Mucosa of descending colon (tissue), 3 donors: Measurements from ENCODE around the gene ACP7. TPM values are rescaled to one million over a fixed set of nuclear protein-coding genes. Genes with fewer than 3 reads are reported as not detected.

ENCODE experiments used
- ATAC-seq: fragments of 200-7000 bp; cut with Tn5 transposase; one replicate; pipeline ENCODE4 v1.9.1; 2020; ENCODE audit warnings: mild to moderate bottlenecking, moderate library complexity
- DNase-seq, 3 donors: peaks; one replicate each; pipeline ENCODE4 v3.0.0-alpha.2; 2020
- H3K36me3 ChIP-seq: fragments of 200-600 bp; one replicate; pipeline ENCODE4 v1.8.0; 2021; ENCODE audit warnings: low read depth, mild to moderate bottlenecking
- H3K4me1 ChIP-seq: fragments of 200-600 bp; one replicate; pipeline ENCODE4 v1.8.0; 2021; ENCODE audit warnings: low read depth, mild to moderate bottlenecking
- H3K4me3 ChIP-seq: fragments of 200-600 bp; one replicate; pipeline ENCODE4 v1.8.0; 2021; ENCODE audit warnings: mild to moderate bottlenecking
- H3K9me3 ChIP-seq: fragments of 200-600 bp; one replicate; pipeline ENCODE4 v1.8.0; 2021; ENCODE audit warnings: mild to moderate bottlenecking
- intact Hi-C, 2 donors: fragments of 100-400 bp; cut with DNase I in 1 of 2; cut with micrococcal nuclease in 1 of 2; formaldehyde crosslinking; loops; one replicate each; pipeline versions ENCODE4 v1.11.0 to v1.11.1; 2022; cut with DNase I, micrococcal nuclease
- total RNA-seq, 3 donors: library from RNA; stranded (reverse); fragmentation: NEBNext Ultra II Directional in 2 of 3; extraction: Animal tissue kit (Norgen Biotek cat#: 25700) in 2 of 3; gene quantifications; one replicate each; pipeline versions ENCODE4 v1.2.1 to v1.2.4, GENCODE V29; 2021 to 2023
- TF ChIP-seq, protein P1 (sequence below): fragments of 200-600 bp; IDR thresholded peaks from one replicate; pipeline ENCODE4 v1.8.0; 2022; ENCODE audit warnings: antibody characterized with exemption, mild to moderate bottlenecking
- donor health status: DM: no; HTN: no; CAD: no; lungs with moderate emphysema.
- donor health status: DM: no; HTN: no; CAD: no.
- donor health status: DM: no; HTN: yes; CAD: no.

The ACP7 gene
- total RNA-seq, 3 donors from 2014 or later = not detected

DNA sequence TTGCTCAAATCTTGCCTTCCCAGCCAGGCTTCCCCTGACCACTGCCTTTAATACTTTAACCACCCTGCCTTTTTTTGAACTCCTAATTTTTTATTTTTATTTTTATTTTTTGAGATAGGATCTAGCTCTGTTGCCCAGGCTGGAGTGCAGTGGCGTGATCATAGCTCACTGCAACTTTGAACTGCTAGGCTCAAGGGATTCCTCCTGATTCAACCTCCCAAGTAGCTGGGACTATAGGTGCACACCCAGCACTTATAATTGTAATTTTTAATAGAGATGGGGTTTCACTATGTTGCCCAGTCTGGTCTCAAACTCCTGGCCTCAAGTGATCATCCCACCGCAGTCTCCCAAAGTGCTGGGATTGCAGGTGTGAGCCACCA, 30.1 kb upstream of the ACP7 start:
- H3K9me3 ChIP-seq = no peaks in the 10 kb centered on the region
- no peak overlapping the region for H3K4me3 ChIP-seq
- peaks cover 5% of the 10 kb centered on the region for H3K4me1 ChIP-seq
- DNase-seq (no peak), ATAC-seq (no peak)
- no peaks in the 10 kb centered on the region for H3K36me3 ChIP-seq
- TF ChIP-seq, protein P1, sequence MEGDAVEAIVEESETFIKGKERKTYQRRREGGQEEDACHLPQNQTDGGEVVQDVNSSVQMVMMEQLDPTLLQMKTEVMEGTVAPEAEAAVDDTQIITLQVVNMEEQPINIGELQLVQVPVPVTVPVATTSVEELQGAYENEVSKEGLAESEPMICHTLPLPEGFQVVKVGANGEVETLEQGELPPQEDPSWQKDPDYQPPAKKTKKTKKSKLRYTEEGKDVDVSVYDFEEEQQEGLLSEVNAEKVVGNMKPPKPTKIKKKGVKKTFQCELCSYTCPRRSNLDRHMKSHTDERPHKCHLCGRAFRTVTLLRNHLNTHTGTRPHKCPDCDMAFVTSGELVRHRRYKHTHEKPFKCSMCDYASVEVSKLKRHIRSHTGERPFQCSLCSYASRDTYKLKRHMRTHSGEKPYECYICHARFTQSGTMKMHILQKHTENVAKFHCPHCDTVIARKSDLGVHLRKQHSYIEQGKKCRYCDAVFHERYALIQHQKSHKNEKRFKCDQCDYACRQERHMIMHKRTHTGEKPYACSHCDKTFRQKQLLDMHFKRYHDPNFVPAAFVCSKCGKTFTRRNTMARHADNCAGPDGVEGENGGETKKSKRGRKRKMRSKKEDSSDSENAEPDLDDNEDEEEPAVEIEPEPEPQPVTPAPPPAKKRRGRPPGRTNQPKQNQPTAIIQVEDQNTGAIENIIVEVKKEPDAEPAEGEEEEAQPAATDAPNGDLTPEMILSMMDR = no peak
- intact Hi-C loops = no loop called here

DNA sequence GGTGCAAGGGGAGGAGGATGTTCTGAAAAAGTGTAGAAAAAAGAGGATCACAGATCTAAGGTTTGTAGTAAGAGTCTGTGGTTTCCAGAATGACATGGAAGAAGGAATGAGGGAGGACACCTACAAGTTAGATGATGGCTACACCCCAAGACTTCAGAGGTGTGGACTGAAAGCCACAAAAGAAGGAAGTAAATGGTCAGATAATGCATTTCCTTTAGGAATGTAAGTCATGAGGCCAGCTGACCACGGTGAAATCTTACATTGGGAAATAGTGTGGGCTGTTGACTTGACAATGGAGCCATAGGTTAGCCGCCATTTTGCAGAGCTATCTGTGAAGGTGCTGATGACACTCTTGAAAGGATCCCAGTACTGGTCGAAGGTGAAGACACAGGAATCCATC, 26.6 kb upstream of the ACP7 start:
- Histone ChIP-seq H3K4me1 (peaks cover 5% of the 10 kb centered on the region), H3K4me3 (no peak overlapping the region), H3K9me3 (no peaks in the 10 kb centered on the region), H3K36me3 (no peaks in the 10 kb centered on the region)
- no peak for DNase-seq
- no peak for ATAC-seq
- TF ChIP-seq, protein P1 = no peak
- intact Hi-C loops = no loop called here

DNA sequence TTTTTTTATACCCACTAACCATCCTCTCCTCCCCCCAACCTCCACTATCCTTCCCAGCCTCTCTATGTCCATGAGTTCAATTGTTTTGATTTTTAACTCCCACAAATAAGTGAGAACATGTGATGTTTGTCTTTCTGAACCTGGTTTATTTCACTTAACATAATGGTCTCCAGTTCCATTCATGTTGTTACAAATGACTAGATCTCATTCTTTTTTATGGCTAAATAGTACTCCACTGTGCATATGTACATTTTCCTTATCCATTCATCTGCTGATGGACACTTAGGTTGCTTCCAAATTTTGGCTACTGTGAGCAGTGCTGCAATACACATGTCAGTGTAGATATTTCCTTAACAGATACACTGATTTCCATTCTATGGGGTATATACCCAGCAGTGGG, 24.9 kb upstream of the ACP7 start:
- intact Hi-C loops = no loop called here
- no peak overlapping the region for H3K4me3 ChIP-seq

DNA sequence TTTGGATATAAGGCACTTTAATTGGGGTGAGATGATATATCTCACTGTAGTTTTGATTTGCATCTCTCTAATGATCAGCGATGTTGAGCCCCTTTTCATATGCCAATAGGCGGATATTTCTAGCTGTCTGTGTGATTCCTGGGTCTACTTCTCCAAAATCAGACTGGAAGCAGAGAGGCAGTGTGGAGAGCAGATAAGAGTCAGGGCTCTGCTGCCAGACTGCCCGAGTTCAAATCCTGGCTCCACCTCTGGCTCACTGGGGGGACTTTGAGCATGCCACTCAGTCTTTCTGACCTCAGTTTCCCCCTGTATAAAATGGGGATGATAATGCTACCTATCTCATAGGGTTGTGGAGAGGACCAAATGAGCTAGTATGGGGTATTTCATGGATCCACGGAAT, 24.0 kb upstream of the ACP7 start:
- TF ChIP-seq, protein P1 = no peak
- Histone ChIP-seq H3K4me3 (no peak overlapping the region), H3K4me1 (no peaks in the 10 kb centered on the region), H3K36me3 (no peaks in the 10 kb centered on the region), H3K9me3 (no peaks in the 10 kb centered on the region)
- no peak for DNase-seq
- ATAC-seq = no peak
- intact Hi-C loops = no loop called here

More for the DNA sequence above, 24.9 kb upstream of the ACP7 start:
- ATAC-seq (no peak), DNase-seq (no peak)
- Histone ChIP-seq H3K36me3 (no peaks in the 10 kb centered on the region), H3K9me3 (no peaks in the 10 kb centered on the region), H3K4me1 (no peaks in the 10 kb centered on the region)
- TF ChIP-seq, protein P1 = no peak

DNA sequence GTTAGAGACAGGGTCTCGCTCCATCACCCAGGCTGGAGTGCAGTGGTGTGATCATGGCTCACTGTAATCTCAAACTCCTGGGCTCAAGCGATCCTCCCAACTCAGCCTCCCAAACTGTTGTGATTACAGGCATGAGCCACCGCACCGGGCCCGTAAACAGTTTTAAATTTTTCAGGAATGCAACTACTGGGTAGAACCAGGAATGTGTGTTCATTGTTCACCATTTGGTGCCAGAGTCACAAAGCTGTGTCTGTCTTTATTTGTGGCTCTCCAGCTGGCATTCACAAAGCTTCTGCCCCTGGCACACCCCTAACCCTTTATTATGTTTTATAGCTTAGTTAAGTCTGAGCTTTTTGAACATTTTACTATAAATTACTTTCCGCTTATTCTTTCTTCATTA, 19.8 kb upstream of the ACP7 start:
- no peaks in the 10 kb centered on the region for H3K36me3 ChIP-seq
- intact Hi-C loops = no loop called here
- DNase-seq = no peak
- TF ChIP-seq, protein P1 = no peak
- no peak overlapping the region for H3K4me3 ChIP-seq
- no peaks in the 10 kb centered on the region for H3K4me1 ChIP-seq
- no peak for ATAC-seq
- no peaks in the 10 kb centered on the region for H3K9me3 ChIP-seq

DNA sequence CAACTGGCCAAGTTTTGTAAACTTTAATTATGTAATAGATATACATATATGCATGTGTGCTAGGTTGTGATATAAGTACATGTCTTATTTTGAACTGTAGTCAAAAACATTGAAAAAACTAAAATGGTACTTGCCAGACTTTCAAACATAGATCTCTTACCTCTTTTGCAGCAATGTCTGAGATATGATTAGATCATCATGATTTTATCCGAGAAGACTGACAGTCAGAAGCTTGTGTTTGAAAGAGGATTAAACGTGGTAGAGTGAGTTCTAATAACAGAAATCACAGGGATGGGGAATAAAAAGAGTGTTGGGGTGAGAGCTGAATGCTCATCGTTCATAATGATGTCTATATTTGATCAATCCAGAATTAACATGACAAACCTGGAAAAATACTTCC, 18.2 kb upstream of the ACP7 start:
- ATAC-seq (no peak), DNase-seq (no peak)
- Histone ChIP-seq H3K9me3 (no peaks in the 10 kb centered on the region), H3K4me3 (no peak overlapping the region), H3K36me3 (no peaks in the 10 kb centered on the region), H3K4me1 (no peaks in the 10 kb centered on the region)
- intact Hi-C loops = no loop called here
- TF ChIP-seq, protein P1 = no peak
